NCI-H226 (cell line): ENCODE results near the gene ZNF512B.
"Not testable (repeated sequence)": the region's sequence is repeated elsewhere in the genome, so short reads cannot be mapped to it uniquely, and the experiment has no call there.

Experiments used
- DNase-seq: peaks from one replicate; pipeline ENCODE4 v3.0.0-alpha.2; 2015

The ZNF512B gene

GRCh38 chr20:63969838-63970713 is at the start of gene ZNF512B:
Gene ZNF512B, minus strand, starts transcription at chr20:63969930. Its CDS starts 1,980 bp downstream, at chr20:63967950.
- DNase-seq, result peak; percentile 55

GRCh38 chr20:64015635-64016034 is 45.9 kb upstream of the ZNF512B start:
- no peak for DNase-seq

GRCh38 chr20:64012385-64013154 is 42.8 kb upstream of the ZNF512B start:
- not testable (repeated sequence) for DNase-seq

- DNase-seq, result no peak
Measured at GRCh38 chr20:64011366-64011779, 41.6 kb upstream of the ZNF512B start.

- DNase-seq, result no peak
Measured at GRCh38 chr20:64010711-64011237, 41.0 kb upstream of the ZNF512B start.

- DNase-seq, result no peak
Measured at GRCh38 chr20:64009811-64010387, 40.2 kb upstream of the ZNF512B start.

GRCh38 chr20:64006902-64007301 is 37.2 kb upstream of the ZNF512B start:
- DNase-seq, result no peak

- DNase-seq, result no peak
Measured at GRCh38 chr20:64006490-64006889, 36.8 kb upstream of the ZNF512B start.

GRCh38 chr20:64005394-64005793 is 35.7 kb upstream of the ZNF512B start:
- DNase-seq, result no peak

- no peak for DNase-seq
Measured at GRCh38 chr20:64003960-64004725, 34.4 kb upstream of the ZNF512B start.

- no peak for DNase-seq
Measured at GRCh38 chr20:64001607-64002011, 31.9 kb upstream of the ZNF512B start.

- DNase-seq, result no peak
Measured at GRCh38 chr20:64000906-64001305, 31.2 kb upstream of the ZNF512B start.

GRCh38 chr20:63982937-63983336 is 13.2 kb upstream of the ZNF512B start:
- DNase-seq, result no peak

- DNase-seq, result peak; percentile 92
Measured at GRCh38 chr20:63980806-63981728, 11.3 kb upstream of the ZNF512B start, which contains the start of gene PRPF6. Gene PRPF6, plus strand, starts transcription at chr20:63981132. Its CDS starts 114 bp downstream, at chr20:63981246.

GRCh38 chr20:63980317-63980805 is 10.6 kb upstream of the ZNF512B start:
- DNase-seq, result no peak

- peak; percentile 39 for DNase-seq
Measured at GRCh38 chr20:63979557-63980316, 10.0 kb upstream of the ZNF512B start, which contains the start of gene SAMD10. Gene SAMD10, minus strand, starts transcription at chr20:63979642. Its CDS starts 175 bp downstream, at chr20:63979467.

- DNase-seq, result no peak
Measured at GRCh38 chr20:63979229-63979556, 9.5 kb upstream of the ZNF512B start.

GRCh38 chr20:63978319-63979228 is 8.8 kb upstream of the ZNF512B start:
- peak; percentile 68 for DNase-seq

- peak; percentile 66 for DNase-seq
Measured at GRCh38 chr20:63977739-63978276, 8.1 kb upstream of the ZNF512B start.
